Measurements from ENCODE around the gene FBF1.

Gene FBF1

DNA sequence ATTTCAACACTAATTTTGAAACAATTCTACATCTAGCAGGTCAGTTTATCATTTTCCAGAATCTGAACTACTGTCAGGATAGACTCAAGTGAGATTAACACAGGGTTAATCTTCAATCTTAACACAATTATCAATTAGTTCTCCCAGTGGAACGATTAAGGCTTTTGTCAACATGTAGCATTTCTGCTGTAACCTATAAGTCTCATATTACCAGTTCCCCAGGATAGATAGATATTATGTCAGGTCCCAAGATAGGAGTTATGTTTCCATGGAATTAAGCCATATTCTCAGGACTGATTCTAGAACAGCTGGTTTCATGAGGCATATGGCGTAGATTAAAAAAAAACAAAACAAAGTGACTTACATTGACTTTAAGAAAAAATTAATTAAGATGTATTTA lies 4.4 kb upstream of the FBF1 start:
- no peak for DNase-seq

DNA sequence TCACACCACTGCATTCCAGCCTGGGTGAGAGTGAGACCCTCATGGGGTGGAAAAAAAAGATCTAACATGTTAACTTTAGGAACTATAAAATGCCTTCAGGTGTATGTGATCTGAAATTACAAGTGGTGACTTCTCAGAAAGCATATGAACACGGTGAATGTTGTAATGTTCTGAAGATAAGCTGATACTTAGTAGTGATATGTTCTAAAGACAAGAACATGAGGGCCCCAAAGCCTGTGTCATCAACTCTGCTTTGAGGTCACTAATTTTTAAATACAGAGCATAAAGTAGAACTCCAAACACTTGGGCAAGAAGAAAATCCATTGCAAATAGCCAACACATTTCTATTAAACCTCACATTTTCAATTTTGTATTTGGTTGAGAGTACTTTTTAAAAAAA lies 2.6 kb upstream of the FBF1 start:
- no peak for DNase-seq

DNA sequence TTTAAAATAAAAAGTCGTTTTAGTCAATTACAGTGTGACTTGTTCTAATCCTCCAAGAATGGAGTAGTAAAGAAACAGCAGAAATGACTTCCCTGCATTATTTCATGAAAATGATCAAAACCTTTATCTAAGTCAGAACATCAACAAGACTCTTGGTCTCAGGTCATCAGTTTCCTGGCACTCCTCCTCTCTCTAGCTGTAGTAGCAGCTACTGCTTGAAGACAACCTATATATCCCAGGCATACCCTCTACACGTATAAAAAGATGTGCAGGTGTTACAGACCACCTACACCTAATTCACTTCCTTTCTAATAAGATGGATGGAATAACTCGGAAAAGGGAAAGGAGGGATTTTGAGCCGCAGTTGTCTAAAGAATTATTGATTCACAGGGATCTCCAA lies 1.6 kb upstream of the FBF1 start:
- DNase-seq = no peak

DNA sequence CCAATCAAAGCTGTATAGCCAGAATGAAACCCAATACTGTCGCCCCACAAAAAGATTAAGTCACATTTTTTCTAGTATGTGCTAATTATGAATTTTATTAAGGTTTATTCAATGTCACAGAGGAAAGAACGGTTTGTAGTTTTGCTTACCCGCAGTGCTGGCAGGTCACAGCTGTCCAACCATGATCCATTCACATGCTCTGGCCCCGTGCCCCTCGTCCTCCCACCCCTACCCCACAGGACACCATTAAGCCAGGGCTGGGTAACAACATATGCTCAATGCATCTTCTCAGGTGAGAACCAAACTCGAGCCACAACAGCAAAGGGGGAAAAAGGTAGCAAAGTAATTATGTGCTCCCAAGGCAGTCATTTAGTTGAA lies 589 bp upstream of the FBF1 start:
- DNase-seq = no peak

DNA sequence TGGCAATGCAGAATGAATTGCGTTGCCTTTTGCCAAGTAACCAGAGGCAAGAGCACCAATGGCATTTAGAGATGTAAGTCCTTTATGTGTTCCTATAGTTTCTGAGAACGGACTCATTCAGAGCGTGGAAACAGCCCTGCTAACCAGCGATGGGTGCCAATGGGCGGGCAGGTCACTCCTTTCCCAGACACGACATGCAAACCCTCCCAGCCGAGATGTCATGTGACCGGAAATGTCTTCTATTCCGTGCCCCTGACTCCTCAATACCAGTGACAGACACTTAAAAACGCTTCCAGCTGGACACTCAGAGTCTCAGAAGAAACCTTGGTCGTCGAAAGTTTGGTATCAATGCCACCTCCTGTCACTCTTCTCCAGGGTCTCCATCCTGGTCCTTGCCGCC lies 3.2 kb downstream of the FBF1 start:
- no peak for DNase-seq

DNA sequence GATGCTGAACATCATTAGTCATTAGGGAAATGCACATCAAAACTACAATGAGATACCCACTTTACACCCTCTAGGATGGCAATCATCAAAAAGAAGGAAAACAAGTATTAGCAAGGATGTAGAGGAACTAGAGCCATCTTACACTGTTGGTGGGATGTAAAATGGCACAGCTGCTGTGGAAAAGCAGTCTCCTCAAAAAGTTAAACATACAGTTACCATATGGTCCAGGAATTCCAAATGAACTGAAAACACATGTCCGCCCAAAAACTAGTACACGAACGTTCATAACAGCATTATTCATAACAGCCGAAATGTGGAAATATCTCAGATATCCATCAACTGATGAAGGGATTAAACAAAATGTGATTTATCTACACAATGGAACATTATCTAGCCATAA lies 7.0 kb downstream of the FBF1 start:
- no peak for DNase-seq

DNA sequence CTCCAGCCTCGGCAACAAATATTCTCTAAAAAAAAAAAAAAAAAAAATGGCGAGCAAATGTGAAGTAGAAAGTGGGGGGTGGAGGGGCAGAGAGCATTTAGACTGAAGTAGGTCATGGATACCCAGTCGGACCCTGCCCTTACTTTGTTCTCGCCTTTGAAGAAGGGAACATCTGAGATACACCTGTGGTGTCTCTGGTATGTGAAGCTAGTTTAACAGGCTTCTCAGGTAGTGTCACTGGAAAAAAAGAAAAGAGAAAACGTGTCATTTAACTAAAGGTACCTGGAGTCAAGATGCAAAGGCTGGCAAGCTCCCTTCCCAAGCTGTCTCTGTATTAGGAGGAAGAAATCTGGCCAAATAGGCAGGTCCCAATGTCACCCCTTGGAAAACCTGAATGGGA lies 8.0 kb downstream of the FBF1 start:
- no peak for DNase-seq

DNA sequence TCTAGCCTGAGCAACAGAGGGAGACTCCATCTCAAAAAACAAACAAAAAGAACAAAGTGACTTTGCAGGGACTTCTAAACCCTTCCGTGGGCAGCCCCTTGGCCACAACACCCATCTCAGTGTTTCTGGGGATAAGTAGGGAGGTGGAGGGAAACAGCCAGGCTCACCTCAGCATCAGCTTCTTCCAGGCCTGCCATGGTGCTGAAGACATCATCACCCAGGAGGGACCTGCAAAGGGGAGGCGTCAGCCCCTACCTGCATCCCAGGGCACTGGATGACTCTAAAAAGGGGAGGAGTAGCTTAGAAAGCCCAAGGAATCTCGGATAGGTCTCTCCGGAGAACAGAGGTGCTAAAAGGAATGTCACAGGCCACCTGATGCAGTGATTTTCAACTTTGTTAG lies 9.8 kb downstream of the FBF1 start:
- DNase-seq = no peak

DNA sequence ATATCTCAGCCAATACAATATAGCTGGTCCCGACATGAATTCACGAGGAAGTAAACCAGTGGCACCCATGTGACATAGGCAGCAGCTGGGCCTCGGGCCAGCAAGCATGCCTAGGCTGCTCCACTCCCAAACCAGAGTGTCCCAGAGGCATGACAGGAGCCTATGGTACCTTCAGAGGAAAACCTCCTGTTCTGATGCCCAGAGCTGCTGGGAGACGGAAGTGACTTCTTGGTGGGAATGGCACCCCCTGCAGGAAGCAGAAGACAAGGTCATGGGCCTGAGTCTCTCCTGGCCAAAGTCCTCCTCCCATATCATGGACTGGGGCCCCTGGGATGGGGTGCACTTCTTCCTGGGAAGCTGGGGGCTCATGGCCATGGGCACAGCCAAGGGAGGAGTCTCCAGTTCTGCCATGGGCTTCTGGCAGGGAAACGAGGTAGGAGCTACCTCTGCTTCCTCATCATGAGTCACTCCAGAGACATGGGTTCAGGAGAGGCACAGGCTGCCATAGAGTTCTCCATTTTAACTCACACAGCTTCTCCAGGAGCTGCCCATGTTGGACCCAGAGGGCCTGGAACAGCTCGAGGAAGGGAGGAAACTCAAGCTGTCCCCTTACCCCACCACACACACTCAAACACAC lies 13.4 kb downstream of the FBF1 start:
- no peak for DNase-seq

DNA sequence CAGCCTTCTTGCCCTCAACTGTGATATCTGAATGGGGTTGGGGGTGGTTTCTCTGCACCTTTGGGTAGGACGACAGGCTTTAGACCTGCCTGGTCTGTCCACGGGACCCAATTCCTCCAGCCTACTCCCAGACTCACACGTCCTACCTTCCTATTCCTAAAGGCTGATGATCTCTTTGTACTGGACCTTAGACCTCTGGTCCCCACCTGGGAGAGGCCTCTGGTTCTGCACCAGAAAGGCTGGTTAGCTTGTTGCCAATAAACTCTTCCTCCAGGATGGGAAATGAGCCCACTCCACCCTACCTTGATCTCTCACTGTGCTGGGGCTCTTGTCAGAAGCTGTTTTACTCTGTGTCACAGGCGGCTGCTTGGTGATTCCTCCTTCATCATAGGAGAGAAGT lies 14.4 kb downstream of the FBF1 start:
- no peak for DNase-seq

DNA sequence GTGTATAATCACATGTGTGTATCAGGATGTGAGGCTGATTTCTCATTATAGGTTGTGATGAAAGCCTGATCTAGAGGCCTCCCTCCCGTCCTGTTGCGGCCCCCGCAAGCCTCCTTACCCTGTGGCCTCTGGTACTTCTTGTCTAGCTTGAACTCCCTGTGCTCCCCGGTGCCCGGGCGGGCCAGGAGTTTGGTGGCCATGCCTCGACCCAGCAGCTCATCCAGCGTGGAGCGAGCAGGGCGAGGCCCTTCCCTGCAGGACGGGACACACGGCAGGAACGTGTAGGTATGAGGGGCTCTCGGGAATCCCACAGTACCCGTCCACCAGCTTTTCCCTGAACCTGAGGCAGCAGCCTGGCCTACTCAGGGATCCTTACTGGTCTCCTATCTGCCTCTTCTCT lies 14.9 kb downstream of the FBF1 start:
- no peak for DNase-seq

DNA sequence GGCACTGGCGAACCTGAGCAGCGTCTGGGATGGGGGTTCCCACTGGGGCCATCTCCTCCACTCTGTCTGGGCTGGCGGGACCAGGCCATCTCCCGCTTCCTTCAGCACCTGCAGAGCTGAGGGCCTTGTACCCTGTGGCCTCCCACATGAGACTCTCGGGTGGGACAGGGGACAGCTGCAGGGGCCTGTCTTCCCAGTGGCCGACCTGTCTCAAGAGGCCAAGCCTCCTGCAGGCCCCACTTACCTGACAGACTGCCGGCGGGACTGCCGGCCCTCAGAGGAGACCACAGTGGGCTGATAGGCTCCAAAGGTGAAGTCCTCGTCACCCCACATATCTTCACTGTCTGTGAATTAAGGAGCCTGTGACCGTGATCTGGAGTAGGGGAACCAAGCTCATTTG lies 15.7 kb downstream of the FBF1 start:
- no peak for DNase-seq

DNA sequence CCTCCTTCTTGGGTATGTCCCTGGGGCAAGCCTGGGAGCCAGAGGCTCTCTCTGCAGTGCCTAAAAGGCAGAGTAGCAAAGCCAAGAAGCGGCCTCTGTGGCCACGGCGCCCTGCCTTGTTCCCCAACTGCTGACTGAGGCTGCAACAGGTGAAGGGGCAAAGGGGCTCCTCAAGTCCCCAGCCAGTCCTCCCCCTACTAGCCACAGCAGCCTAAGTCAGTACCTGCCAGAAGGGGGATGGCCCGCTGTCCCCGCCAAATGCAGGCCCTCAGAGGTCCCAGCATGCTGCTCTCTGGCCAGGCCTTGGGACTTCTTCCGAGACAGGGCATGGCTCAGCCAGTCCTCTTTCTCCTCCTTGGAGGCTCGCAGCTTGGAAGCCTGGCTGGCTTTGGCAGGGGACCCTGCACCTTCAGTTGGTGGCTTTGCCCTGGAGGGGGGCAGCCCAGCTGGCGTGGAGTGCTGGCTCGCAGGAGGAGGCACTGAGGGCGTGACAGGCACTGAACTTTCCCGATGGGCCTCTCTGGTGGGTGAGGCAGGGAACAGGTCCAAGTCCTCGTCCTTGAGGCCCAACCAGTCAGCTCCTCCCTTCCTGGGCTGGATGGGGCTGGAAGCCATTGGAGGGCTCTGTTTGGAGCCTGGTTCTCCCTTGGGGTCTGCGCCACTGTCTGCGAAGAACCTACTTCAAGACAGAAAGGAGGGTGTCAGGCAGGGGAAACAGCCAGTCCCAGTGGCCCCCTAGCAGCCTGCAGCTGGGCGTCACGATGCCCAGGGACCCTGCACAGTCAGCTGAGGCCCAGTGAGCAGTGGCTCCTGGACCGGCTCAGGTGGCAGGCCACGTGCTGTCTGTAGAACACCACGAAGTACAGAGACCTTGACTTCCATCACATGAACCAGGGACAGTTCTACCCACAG lies 17.6 kb downstream of the FBF1 start:
- DNase-seq = no peak

DNA sequence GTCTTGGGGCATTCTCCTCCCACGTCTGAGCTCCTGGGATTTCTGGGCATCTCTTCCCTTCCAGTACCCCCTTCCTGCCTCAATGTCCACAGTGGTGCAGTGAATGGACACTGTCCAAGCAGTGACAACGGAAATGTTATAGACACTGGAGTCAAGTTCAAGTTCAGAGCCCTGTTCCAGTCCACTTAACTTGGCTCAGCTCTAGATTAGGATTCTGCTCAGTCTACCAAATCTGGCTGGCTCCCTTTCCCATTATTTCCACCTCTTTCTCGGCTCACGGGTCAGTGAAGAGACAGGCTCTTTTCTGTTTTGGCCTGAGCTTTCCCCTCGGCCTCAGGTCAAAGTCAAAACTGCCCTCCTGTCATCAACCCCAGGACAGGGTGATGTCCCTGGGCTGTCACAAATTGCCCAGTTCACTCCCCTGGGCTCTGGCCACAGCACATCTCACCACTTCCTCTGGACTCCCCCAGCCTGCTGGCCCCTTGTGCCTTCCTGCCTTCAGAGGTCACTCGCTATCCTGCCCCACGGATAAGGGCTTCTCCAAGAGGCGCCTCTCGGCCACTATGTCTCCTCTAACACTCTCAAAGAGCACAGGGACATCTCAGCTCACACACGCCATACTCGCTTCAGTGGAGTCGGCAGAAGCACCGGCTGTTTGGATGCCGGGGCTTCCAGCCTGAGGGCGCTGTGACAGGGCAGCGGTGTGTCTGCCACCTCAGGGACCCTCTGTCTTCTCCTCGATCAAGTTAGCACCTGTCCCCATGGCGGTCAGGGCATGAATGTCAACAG lies 18.5 kb downstream of the FBF1 start:
- no peak for DNase-seq

DNA sequence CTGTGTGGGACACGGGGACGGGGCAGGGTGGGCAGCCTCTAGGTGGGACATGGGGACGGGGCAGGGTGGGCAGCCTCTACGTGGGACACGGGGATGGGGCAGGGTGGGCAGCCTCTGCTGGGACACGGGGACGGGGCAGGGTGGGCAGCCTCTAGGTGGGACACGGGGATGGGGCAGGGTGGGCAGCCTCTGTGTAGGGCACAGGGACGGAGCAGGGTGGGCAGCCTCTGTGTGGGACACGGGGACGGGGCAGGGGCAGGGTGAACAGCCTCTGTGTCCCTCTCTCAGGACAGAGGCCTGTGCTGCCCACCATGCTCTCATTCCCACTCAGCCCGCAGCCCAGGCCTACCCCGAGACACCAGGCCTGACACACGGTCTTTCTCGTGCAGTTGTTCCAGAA lies 19.2 kb downstream of the FBF1 start:
- DNase-seq = no peak

DNA sequence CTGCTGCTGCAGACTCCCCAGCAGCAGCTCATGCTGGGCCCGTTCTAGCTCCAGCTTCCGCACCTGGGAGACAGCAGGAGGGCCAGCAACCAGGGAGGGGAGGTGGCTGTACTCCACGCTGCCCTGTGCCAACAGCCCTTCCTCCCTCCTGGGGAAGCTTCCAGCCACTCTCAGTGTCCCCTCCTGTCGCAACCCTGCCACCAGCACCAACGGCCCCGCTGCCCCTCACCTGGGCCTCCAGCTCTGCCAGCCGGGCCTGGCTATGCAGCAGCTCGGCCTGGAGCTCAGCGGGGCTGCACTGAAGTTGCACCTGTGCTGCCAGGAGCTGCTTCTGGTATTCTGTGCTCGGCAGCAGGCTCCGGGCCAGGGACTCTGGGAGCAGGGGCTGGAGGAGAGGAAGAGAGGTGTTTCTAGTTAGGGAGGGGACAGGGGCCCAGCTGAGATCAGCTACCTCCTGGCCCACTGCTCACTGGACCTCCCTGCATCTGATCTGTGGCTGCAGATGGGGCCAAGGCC lies 20.7 kb downstream of the FBF1 start:
- DNase-seq = no peak

DNA sequence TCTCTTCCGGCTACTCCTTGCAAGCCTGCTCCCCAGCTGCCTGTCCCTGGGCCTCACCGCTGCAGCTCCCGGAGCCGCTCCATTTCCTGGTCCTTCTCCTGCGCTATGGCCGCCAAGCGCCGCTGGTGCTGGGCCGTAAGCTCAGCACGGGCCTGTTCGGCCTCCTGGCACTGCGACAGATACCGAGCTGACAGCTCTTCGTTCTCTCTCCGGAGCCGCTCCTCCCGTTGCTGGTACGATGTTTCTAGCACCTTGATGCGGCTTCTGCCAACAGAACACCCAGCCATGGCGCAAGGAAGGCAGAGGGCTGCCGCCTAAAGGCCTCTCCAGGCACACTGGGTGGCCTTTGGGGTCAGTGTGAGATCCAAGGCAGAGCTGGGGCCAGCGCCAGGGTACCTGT lies 21.2 kb downstream of the FBF1 start:
- no peak for DNase-seq

DNA sequence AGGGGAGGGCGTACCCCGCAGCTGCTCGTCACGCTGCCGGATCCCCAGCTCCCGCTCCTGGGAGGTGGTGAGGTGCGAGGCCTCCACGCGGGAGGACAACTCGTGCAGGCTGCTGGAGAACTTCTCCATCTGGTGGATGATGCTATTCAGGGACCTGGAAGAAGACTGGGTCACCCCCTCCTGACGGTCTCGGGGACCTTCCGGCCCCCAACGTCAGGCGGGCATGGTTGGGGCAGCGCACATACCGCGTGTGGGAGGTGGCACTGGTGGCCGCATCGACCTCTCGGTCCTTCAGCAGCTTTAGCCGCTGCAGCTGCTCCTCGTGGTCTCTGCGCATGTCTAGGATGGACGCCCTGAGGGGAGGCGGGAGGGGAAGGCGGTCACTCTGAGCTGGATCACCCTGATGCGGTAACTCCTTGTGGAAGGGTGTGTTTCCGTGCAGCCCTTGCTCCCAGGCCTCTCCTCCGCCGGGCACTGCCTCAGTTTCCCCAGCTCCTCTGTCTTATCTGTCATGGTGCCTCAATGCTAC lies 22.9 kb downstream of the FBF1 start:
- no peak for DNase-seq

DNA sequence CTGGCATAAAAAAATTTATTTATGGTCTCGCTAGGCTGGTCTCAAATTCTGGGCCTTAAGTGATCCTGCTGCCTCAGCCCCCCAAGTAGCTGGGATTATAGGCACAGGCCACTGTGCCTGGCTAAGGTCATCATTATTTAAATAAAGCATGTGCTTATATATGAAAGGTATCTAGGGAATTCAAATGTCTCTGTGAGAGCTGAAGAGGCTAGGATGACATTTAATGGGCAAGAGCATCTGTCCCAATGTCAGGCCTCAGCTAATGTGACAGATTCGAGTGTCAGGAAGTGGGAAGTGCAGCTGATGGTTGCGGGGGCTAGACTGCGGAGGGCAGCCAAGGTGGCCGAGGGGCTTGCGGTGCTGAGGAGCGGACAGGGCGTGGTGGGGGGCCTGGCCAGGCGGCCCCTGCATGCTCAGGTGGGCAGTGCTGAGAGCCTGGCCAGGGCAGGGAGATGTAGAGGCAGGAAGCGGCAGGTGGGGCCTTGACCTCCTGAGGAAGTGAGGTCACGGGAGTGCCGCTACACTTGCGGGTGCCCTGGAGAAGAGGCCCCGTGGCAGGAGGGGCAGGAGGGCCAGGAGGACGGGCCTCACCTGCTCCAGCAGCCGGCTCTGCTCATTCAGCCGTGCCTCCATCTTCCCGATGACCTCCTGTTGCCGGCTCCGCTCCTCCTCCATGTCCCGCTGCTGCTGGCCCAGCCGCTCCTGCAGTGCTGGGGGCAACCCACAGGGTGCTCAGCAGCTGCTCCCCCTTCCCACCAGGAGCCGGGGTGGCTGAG lies 23.5 kb downstream of the FBF1 start:
- no peak for DNase-seq

DNA sequence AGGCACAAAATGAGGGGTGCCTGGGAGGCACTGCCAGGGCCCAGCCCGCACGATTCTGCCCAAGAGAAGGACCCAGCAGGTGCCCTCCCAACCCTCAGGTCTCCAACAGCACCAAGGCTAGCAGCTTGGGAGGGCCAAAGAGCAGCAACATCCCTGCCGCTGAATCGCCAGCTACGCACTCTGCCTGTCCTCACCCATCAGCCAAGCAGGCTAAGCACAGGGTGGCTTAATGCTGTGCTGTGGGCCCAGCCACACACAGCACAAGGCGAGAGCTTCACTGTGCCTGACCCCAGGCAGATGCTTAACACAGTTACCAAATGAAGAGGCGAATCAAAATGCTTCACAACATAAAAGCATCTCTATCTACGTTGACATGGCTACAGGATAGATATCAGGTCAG lies 25.6 kb downstream of the FBF1 start:
- no peak for DNase-seq

DNA sequence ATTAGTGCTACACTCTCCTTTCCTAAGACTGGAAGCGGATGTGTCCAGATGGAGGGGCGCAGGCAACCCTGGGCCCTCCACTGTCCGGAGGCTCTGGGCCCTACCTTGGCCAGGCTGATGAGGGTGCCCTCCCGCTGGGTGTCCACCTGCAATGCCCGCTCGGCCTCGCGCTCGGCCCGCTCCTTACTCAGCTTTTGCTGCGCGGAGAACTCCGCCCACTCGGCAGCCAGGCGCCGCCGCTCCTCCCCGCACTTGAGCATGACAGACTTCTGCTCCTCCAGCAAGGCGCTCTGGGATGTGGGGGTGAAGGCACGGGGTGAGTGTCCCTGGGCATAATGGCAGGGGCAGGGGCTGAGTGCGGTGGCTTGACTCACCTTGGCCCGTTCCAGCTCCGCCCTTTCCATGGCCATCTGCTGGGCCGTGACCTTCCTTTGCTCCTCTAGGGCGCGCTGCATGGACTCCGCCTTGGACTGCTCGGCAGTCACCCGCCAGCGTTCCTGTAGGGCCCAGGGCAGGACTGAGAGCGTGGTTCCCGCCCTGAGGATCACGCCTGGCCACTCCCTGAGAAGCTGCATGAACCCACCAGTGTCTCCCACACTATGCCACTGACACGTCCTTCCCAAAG lies 26.1 kb downstream of the FBF1 start:
- DNase-seq = no peak

DNA sequence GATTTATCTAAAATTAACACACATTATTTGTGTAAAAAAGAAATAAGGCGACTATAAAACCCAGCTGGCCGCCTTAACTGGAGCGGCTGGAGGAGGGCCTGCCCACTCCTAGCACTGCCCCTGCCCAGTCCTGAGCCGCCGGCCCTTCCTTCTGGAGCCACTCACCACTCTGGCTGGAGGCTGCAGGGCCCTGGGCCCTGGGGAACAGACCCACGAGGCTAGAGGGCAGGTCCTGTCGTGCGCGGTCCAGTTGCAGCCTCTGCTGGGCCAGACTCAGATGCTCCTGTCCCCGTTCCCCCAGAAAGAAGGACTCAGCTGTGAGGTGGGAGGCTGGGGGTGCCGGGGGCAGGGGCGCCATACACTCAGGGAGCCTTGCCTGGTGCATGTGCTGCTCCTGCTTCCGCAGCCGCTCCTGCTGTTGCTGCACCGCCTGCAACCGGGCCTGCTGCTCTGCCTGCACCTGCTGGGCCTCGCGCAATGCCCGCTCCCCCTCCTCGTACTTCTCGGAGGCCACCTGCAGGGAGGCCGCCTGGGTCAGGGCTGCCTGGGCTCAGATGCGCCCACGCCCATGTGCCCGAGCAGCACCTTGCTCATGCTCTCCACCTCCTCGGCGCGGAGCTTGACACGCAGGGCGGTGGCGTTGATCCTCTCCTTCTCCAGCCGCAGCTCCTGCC lies 27.2 kb downstream of the FBF1 start:
- no peak for DNase-seq

All from stimulated activated CD4-positive, alpha-beta T cell treated with anti-CD3 and anti-CD28 coated beads, Interleukin-12 subunit alpha, Interleukin-12 subunit beta, amount 100 ng/mL, for 4 hours (primary cell).